ENCODE results near the gene TRMT5. TPM values are rescaled to one million over a fixed set of nuclear protein-coding genes. Genes with fewer than 3 reads are reported as not detected.

TRMT5 gene
- total RNA-seq, 1 experiment from 2014 or later = 24.9 TPM

DNA sequence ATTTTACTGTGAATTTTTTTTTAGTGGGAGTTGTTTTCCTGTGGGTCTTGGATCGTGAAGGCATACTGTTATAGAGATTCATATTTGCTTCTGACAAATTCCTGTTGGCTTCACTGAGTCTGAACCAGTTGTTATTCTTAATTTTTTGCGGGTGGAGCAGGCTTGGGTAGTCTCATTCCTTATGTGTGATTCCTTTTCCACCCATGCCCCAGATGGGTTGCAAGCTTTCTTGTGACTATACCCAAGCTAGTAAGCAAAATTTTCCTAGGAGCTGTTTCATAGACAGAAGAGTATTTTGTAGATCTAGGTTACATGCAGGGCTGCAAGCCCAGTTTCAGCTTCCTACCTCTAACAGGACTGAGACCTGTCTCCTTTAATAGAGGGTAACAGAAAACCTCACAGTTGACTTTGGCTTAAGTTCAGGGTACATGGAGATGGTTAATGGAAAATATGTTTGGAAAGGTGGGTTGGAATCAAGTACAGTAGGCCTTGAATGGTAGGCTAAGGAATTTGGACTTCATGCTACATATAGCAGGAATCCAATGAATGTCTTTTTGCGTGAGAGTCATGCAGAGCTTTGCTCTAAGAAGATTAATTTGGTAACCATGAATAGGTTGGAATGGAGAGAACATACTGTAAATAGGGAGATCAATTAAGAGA, 29.0 kb downstream of the TRMT5 start:
- Histone ChIP-seq H3K23ac (ENCODE audit: insufficient read length, low read depth, low read length) (no peak overlapping the region), H3K9ac (ENCODE audit: extremely low read depth, insufficient read length, low read length) (no peak overlapping the region), H2BK5ac (ENCODE audit: insufficient read length, low read length) (no peak overlapping the region), H3K27me3 (ENCODE audit: insufficient read depth, low read length) (no peaks in the 10 kb centered on the region), H3K56ac (ENCODE audit: insufficient read length, low read depth, low read length) (no peak overlapping the region), H4K8ac (replicated peaks; ENCODE audit: insufficient read length, low read depth, low read length) (no peak overlapping the region), H2BK20ac (ENCODE audit: low read depth, low read length, poor library complexity, severe bottlenecking) (no peak overlapping the region), H2BK120ac (ENCODE audit: low read depth, low read length, poor library complexity, severe bottlenecking) (no peak overlapping the region), H3K79me1 (ENCODE audit: insufficient read depth, low read depth, low read length, poor library complexity, severe bottlenecking) (no peaks in the 10 kb centered on the region), H2BK15ac (ENCODE audit: low read depth, low read length) (no peak overlapping the region), H2AK5ac (ENCODE audit: insufficient read length, low read length) (no peak overlapping the region), H3K4me2 (ENCODE audit: insufficient read depth, insufficient read length, low read length) (no peak overlapping the region), H4K91ac (ENCODE audit: insufficient read length, low read depth, low read length) (no peak overlapping the region), H4K20me1 (ENCODE audit: control insufficient read depth, insufficient read depth, insufficient read length) (no peaks in the 10 kb centered on the region), H2BK12ac (ENCODE audit: insufficient read length, low read depth, low read length) (no peak overlapping the region), H2AFZ (ENCODE audit: low read length) (no peak overlapping the region), H3K14ac (ENCODE audit: insufficient read depth, low read length) (no peak overlapping the region), H3K9me3 (ENCODE audit: control insufficient read depth, low read depth, low read length) (no peaks in the 10 kb centered on the region), H4K5ac (ENCODE audit: insufficient read length, low read depth, low read length) (no peak overlapping the region), H3K23me2 (ENCODE audit: insufficient read length, low read depth, low read length, poor library complexity, severe bottlenecking) (no peaks in the 10 kb centered on the region), H3K18ac (ENCODE audit: insufficient read length, low read depth, low read length) (no peak overlapping the region), H3T11ph (ENCODE audit: low read length) (no peak overlapping the region), H3K27ac (ENCODE audit: insufficient read length, low read depth, low read length) (no peak overlapping the region), H3K4me1 (ENCODE audit: insufficient read depth, low read length) (no peaks in the 10 kb centered on the region), H3K79me2 (ENCODE audit: insufficient read depth, low read length) (no peaks in the 10 kb centered on the region), H3K4ac (ENCODE audit: low read depth, low read length) (no peak overlapping the region)
- no peaks in the 10 kb centered on the region for H3K27me3 Mint-ChIP-seq (ENCODE audit: low read depth)
- no peak overlapping the region for H3K4me3 Mint-ChIP-seq
- TF ChIP-seq, protein P1, sequence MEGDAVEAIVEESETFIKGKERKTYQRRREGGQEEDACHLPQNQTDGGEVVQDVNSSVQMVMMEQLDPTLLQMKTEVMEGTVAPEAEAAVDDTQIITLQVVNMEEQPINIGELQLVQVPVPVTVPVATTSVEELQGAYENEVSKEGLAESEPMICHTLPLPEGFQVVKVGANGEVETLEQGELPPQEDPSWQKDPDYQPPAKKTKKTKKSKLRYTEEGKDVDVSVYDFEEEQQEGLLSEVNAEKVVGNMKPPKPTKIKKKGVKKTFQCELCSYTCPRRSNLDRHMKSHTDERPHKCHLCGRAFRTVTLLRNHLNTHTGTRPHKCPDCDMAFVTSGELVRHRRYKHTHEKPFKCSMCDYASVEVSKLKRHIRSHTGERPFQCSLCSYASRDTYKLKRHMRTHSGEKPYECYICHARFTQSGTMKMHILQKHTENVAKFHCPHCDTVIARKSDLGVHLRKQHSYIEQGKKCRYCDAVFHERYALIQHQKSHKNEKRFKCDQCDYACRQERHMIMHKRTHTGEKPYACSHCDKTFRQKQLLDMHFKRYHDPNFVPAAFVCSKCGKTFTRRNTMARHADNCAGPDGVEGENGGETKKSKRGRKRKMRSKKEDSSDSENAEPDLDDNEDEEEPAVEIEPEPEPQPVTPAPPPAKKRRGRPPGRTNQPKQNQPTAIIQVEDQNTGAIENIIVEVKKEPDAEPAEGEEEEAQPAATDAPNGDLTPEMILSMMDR (conservative IDR thresholded peaks at IDR 0.05) = no peak
- peaks cover 0 to 2% of the 10 kb centered on the region in 2 experiments; a peak in 1 of 4 replicates for H3K4me1 Mint-ChIP-seq
- peaks cover 12 to 18% of the 10 kb centered on the region in 2 experiments for H3K9me3 Mint-ChIP-seq
- H3K27ac Mint-ChIP-seq = no peak overlapping the region
- peaks cover 11 to 16% (median 13%) of the 10 kb centered on the region in 3 experiments for H3K36me3 Mint-ChIP-seq (ENCODE audit: insufficient read depth in 1 of 3, low read depth in 3 of 3)
- WGBS (ENCODE audit: extremely low coverage, insufficient read length, low lambda C conversion rate) = no CpG with 5 or more reads among the region's 3 CpGs
- DNase-seq = no peak
